DND-41 (cell line): ENCODE measurements around the gene PAX1.

Source experiments
- ATAC-seq: fragments of 200-7000 bp; cut with Tn5 transposase; 3 replicates; pipeline ENCODE4 v1.9.1; 2021; ENCODE audit warnings: low read depth; ENCODE audit not compliant: insufficient read depth
- DNase-seq: peaks from one replicate; pipeline ENCODE4 v3.0.0-alpha.2; 2020
- H2AFZ ChIP-seq: 2 replicates; pipeline ENCODE4 v1.6.0; 2012; ENCODE audit warnings: low read depth, low read length
- H3K27ac ChIP-seq: 2 replicates; pipeline ENCODE4 v1.5.1; 2012; ENCODE audit warnings: low read length, inconsistent platforms
- H3K27me3 ChIP-seq: fragments of 200-600 bp; sonication (generic); 2 replicates; pipeline ENCODE4 v1.6.0; 2012; ENCODE audit warnings: low read length, mild to moderate bottlenecking, inconsistent platforms; ENCODE audit not compliant: insufficient read depth, poor library complexity
- H3K36me3 ChIP-seq: 2 replicates; pipeline ENCODE4 v1.5.1; 2012; ENCODE audit warnings: low read length, inconsistent platforms; ENCODE audit not compliant: insufficient read depth
- H3K4me1 ChIP-seq: 2 replicates; pipeline ENCODE4 v1.5.1; 2012; ENCODE audit warnings: mild to moderate bottlenecking, low read length; ENCODE audit not compliant: insufficient read depth
- H3K4me2 ChIP-seq: 2 replicates; pipeline ENCODE4 v1.6.0; 2012; ENCODE audit warnings: mild to moderate bottlenecking, moderate library complexity, low read length, inconsistent platforms; ENCODE audit not compliant: insufficient read depth
- H3K4me3 ChIP-seq, 2 experiments: fragments of 200-600 bp in 1 of 2; shearing (Covaris generic) in 1 of 2; 2 replicates each; pipeline ENCODE4 v1.5.1; 2012 to 2016; ENCODE audit warnings: inconsistent platforms in 2 of 2, low read length in 2 of 2, mild to moderate bottlenecking in 2 of 2, low read depth in 1 of 2, moderate library complexity in 1 of 2
- H3K79me2 ChIP-seq: 2 replicates; pipeline ENCODE4 v1.6.0; 2012; ENCODE audit warnings: low read length, inconsistent platforms; ENCODE audit not compliant: insufficient read depth
- H3K9ac ChIP-seq: 2 replicates; pipeline ENCODE4 v1.6.0; 2012; ENCODE audit warnings: low read depth, mild to moderate bottlenecking, inconsistent platforms, low read length, moderate library complexity
- H3K9me3 ChIP-seq: 2 replicates; pipeline ENCODE4 v1.5.1; 2012; ENCODE audit warnings: low read length, moderate library complexity, mild to moderate bottlenecking, inconsistent platforms; ENCODE audit not compliant: insufficient read depth, severe bottlenecking
- H4K20me1 ChIP-seq: 2 replicates; pipeline ENCODE4 v1.6.0; 2012; ENCODE audit warnings: low read length; ENCODE audit not compliant: insufficient read depth
- CTCF ChIP-seq: IDR thresholded peaks from 2 replicates; pipeline ENCODE4 v1.5.1; 2012; ENCODE audit warnings: borderline replicate concordance, low read length, moderate library complexity, mild to moderate bottlenecking; ENCODE audit not compliant: poor library complexity, severe bottlenecking; ENCODE audit errors: extremely low read depth
- EZH2 ChIP-seq: IDR thresholded peaks from 3 replicates; pipeline ENCODE4 v1.6.1; 2012; ENCODE audit warnings: borderline replicate concordance, low read depth, mild to moderate bottlenecking, moderate library complexity, low read length, inconsistent platforms; ENCODE audit not compliant: severe bottlenecking

Gene PAX1

GRCh38 chr20:21705575-21706260, at the start of gene PAX1:
Gene PAX1, plus strand, starts transcription at chr20:21705664. Its CDS starts 49 bp downstream, at chr20:21705713.
- H3K4me2 ChIP-seq = no peak within 1 kb of the TSS
- H3K9ac ChIP-seq = no peak within 1 kb of the TSS
- TF ChIP-seq CTCF = no peak
- no peak for TF ChIP-seq EZH2
- H4K20me1 ChIP-seq = no peaks in the 10 kb centered on the region
- no peak for DNase-seq
- H3K4me3 ChIP-seq = no peak within 1 kb of the TSS
- no peak within 1 kb of the TSS for H3K27ac ChIP-seq
- ATAC-seq = no peak
- peaks cover 4% of the 10 kb centered on the region for H3K27me3 ChIP-seq
- no peaks in the 10 kb centered on the region for H3K36me3 ChIP-seq
- H3K79me2 ChIP-seq = no peaks in the 10 kb centered on the region
- no peaks in the 10 kb centered on the region for H3K4me1 ChIP-seq
- no peak within 1 kb of the TSS for H2AFZ ChIP-seq
- H3K9me3 ChIP-seq = peaks cover 4% of the 10 kb centered on the region

GRCh38 chr20:21656308-21657067, 49.0 kb upstream of the PAX1 start:
- Histone ChIP-seq H2AFZ (no peak overlapping the region), H3K79me2 (no peaks in the 10 kb centered on the region), H3K9me3 (no peaks in the 10 kb centered on the region), H3K27ac (no peak overlapping the region), H3K4me1 (peaks cover 12% of the 10 kb centered on the region), H3K4me3 (no peak overlapping the region), H3K9ac (no peak overlapping the region), H4K20me1 (no peaks in the 10 kb centered on the region), H3K27me3 (peaks cover 8% of the 10 kb centered on the region), H3K4me2 (no peak overlapping the region), H3K36me3 (no peaks in the 10 kb centered on the region)
- DNase-seq (peak; percentile 15), ATAC-seq (0 out of 3 replicates have a peak, but pooled peaks have one; percentile 35)
- no peak for TF ChIP-seq EZH2
- no peak for TF ChIP-seq CTCF

GRCh38 chr20:21661488-21662055, 43.9 kb upstream of the PAX1 start:
- Histone ChIP-seq H3K36me3 (no peaks in the 10 kb centered on the region), H3K27ac (no peak overlapping the region), H3K27me3 (peaks cover 11% of the 10 kb centered on the region), H4K20me1 (no peaks in the 10 kb centered on the region), H3K4me2 (no peak overlapping the region), H3K9me3 (no peaks in the 10 kb centered on the region), H3K9ac (no peak overlapping the region), H2AFZ (no peak overlapping the region), H3K4me3 (no peak overlapping the region), H3K79me2 (no peaks in the 10 kb centered on the region), H3K4me1 (peaks cover 3% of the 10 kb centered on the region)
- DNase-seq (no peak), ATAC-seq (no peak)
- TF ChIP-seq CTCF = no peak
- no peak for TF ChIP-seq EZH2
